ENCODE data around the gene MRPS7.

DNA sequence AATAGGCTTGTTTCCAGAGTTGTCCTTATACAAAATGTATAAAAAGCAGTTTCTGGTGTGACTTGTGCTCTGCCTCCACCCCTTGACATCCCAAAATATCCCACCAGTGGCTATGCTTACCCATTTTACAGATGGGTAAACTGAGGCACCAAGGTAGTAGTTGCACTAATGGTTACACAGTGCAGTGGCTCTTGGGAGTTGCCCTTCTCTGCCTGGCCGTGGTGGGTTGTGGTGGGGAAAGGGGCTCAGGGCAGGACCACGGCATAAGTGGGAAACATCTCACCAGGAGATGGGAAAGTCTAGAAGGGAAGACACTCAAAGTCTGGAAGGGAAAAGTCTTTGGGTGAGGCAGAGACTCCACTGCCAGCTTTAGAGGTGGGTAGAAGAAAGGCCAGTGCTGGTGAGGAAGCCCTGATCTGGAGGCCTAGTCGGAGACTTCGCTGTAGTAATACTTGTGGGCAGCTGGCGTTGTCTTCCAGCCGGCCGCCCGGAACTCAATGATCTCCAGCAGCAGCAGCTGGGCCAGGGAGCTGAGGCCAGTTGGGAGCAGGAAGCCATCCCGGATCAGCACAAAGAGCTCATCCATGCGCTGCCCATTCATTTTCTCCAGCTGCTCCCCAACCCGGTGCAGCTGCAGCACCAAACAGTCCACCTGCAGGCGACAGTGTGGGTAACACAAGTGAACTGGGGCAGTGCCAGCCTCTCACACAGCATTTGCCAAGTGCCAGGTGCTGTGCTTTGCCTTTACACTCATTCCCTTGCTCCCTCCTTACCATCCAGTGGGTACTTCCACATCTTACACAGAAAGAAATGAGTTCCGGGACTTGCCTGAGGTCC is 4.9 kb downstream of the MRPS7 start:
- TF ChIP-seq, protein P1, sequence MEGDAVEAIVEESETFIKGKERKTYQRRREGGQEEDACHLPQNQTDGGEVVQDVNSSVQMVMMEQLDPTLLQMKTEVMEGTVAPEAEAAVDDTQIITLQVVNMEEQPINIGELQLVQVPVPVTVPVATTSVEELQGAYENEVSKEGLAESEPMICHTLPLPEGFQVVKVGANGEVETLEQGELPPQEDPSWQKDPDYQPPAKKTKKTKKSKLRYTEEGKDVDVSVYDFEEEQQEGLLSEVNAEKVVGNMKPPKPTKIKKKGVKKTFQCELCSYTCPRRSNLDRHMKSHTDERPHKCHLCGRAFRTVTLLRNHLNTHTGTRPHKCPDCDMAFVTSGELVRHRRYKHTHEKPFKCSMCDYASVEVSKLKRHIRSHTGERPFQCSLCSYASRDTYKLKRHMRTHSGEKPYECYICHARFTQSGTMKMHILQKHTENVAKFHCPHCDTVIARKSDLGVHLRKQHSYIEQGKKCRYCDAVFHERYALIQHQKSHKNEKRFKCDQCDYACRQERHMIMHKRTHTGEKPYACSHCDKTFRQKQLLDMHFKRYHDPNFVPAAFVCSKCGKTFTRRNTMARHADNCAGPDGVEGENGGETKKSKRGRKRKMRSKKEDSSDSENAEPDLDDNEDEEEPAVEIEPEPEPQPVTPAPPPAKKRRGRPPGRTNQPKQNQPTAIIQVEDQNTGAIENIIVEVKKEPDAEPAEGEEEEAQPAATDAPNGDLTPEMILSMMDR (conservative IDR thresholded peaks at IDR 0.05 in 1 of 2, IDR thresholded peaks at IDR 0.05 in 1 of 2; ENCODE audit: extremely low read depth in 1 of 2, insufficient read depth in 1 of 2, low read depth in 1 of 2, low read length in 2 of 2): no peak
- no peak for TF ChIP-seq EZH2 (IDR thresholded peaks at IDR 0.05; ENCODE audit: borderline replicate concordance, low read length)
